ENCODE results near the gene RAB5IF. TPM values are rescaled to one million over a fixed set of nuclear protein-coding genes. Genes with fewer than 3 reads are reported as not detected.

RAB5IF gene
- total and polyA plus RNA-seq, 4 donors = 43.2 to 202 (median 104) TPM

DNA sequence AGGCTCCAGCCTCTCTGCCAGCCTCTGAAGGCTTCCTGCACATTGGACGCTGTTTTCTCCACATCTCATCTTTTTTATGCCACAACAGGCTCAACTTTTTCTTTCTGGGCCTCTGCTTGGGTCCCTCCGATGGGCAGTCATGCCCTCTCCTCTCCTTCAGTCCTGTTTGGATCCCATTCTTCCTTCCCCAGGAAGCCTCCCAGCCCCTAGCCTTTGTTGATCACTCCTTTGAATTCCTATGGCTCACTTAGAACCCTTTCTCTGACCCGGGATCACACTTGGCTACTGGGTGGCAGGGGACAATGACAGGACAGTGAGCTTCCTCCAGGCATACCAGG, 35.9 kb downstream of the RAB5IF start:
- Histone ChIP-seq H3K9me3 (ENCODE audit: control insufficient read depth in 4 of 4, insufficient read depth in 3 of 4, low read length in 3 of 4) (no peaks in the 10 kb centered on the region), H3K27me3 (ENCODE audit: control insufficient read depth in 3 of 3, insufficient read depth in 3 of 3, low read length in 2 of 3) (no peaks in the 10 kb centered on the region), H3K36me3 (ENCODE audit: control insufficient read depth in 4 of 4, insufficient read depth in 4 of 4, low read length in 4 of 4) (no peaks in the 10 kb centered on the region), H3K27ac (ENCODE audit: low read depth in 1 of 2, low read length in 1 of 2) (no peak overlapping the region), H3K4me3 (no peak overlapping the region), H3K4me1 (ENCODE audit: control insufficient read depth in 5 of 5, insufficient read depth in 5 of 5, low read length in 5 of 5) (no peaks in the 10 kb centered on the region), H3K9ac (ENCODE audit: insufficient read depth in 1 of 2, low read length in 2 of 2) (no peak overlapping the region)
- TF ChIP-seq, protein P1, sequence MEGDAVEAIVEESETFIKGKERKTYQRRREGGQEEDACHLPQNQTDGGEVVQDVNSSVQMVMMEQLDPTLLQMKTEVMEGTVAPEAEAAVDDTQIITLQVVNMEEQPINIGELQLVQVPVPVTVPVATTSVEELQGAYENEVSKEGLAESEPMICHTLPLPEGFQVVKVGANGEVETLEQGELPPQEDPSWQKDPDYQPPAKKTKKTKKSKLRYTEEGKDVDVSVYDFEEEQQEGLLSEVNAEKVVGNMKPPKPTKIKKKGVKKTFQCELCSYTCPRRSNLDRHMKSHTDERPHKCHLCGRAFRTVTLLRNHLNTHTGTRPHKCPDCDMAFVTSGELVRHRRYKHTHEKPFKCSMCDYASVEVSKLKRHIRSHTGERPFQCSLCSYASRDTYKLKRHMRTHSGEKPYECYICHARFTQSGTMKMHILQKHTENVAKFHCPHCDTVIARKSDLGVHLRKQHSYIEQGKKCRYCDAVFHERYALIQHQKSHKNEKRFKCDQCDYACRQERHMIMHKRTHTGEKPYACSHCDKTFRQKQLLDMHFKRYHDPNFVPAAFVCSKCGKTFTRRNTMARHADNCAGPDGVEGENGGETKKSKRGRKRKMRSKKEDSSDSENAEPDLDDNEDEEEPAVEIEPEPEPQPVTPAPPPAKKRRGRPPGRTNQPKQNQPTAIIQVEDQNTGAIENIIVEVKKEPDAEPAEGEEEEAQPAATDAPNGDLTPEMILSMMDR (IDR thresholded peaks at IDR 0.05; ENCODE audit: control extremely low read depth, extremely low read depth) = no peak
- no peak for DNase-seq
- WGBS, 2 donors = 88 to 93% methylated on average over 3 of the region's 3 CpGs
- no peak for ATAC-seq (ENCODE audit: insufficient read depth, low FRiP score)

- TF ChIP-seq, protein P1 (IDR thresholded peaks at IDR 0.05; ENCODE audit: control extremely low read depth, extremely low read depth) = no peak
- Histone ChIP-seq H3K4me3 (no peak overlapping the region), H3K27me3 (ENCODE audit: control insufficient read depth in 3 of 3, insufficient read depth in 3 of 3, low read length in 2 of 3) (no peaks in the 10 kb centered on the region), H3K9ac (ENCODE audit: insufficient read depth in 1 of 2, low read length in 2 of 2) (no peak overlapping the region), H3K9me3 (ENCODE audit: control insufficient read depth in 4 of 4, insufficient read depth in 3 of 4, low read length in 3 of 4) (no peaks in the 10 kb centered on the region), H3K4me1 (ENCODE audit: control insufficient read depth in 5 of 5, insufficient read depth in 5 of 5, low read length in 5 of 5) (no peaks in the 10 kb centered on the region), H3K36me3 (ENCODE audit: control insufficient read depth in 4 of 4, insufficient read depth in 4 of 4, low read length in 4 of 4) (no peaks in the 10 kb centered on the region), H3K27ac (ENCODE audit: low read depth in 1 of 2, low read length in 1 of 2) (no peak overlapping the region)
- WGBS, 2 donors = 67 to 73% methylated on average over 6 of the region's 6 CpGs
- no peak for DNase-seq
- ATAC-seq (ENCODE audit: insufficient read depth, low FRiP score) = no peak
Measured at GRCh38 chr20:36642136-36642535, 36.6 kb downstream of the RAB5IF start.

DNA sequence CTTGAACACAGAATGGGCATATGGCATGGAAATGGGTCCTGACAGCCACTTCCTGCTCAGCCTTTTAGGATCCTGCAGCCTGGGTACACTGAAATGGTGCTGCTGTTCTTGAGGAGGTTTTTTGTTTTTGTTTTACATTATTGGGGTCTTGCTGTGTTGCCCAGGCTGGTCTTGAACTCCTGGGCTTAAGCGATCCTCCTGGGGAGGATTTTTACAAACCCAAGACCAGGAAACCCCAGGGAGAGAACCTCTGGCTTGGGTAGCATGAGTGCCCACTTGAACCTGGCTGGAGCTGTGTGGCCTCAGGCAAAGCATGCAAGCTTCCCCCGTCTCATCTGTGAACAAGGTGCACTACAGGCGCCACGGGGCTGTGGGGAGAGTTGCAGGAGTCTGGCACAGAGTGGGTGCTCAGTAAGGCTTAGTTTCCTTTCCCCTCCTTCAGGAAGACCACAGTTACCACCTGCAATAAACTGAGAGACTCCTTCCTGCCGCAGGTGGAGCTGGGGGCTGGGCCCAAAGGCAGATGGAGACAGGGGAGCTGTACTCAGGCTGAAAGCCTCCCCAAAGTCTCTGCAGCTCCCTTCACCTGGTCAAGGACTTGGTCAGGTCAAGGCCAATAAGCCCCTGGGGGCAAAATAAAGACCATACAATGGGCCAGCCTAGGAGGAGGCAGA, 38.6 kb downstream of the RAB5IF start:
- Histone ChIP-seq H3K27me3 (ENCODE audit: control insufficient read depth in 3 of 3, insufficient read depth in 3 of 3, low read length in 2 of 3) (no peaks in the 10 kb centered on the region), H3K27ac (ENCODE audit: low read depth in 1 of 2, low read length in 1 of 2) (no peak overlapping the region), H3K9me3 (ENCODE audit: control insufficient read depth in 4 of 4, insufficient read depth in 3 of 4, low read length in 3 of 4) (no peaks in the 10 kb centered on the region), H3K4me1 (ENCODE audit: control insufficient read depth in 5 of 5, insufficient read depth in 5 of 5, low read length in 5 of 5) (no peaks in the 10 kb centered on the region), H3K9ac (ENCODE audit: insufficient read depth in 1 of 2, low read length in 2 of 2) (no peak overlapping the region), H3K4me3 (no peak overlapping the region), H3K36me3 (ENCODE audit: control insufficient read depth in 4 of 4, insufficient read depth in 4 of 4, low read length in 4 of 4) (no peaks in the 10 kb centered on the region)
- DNase-seq (no peak), ATAC-seq (ENCODE audit: insufficient read depth, low FRiP score) (no peak)
- WGBS, 2 donors = 55 to 65% methylated on average over 5 of the region's 5 CpGs
- TF ChIP-seq, protein P1 (IDR thresholded peaks at IDR 0.05; ENCODE audit: control extremely low read depth, extremely low read depth) = no peak

DNA sequence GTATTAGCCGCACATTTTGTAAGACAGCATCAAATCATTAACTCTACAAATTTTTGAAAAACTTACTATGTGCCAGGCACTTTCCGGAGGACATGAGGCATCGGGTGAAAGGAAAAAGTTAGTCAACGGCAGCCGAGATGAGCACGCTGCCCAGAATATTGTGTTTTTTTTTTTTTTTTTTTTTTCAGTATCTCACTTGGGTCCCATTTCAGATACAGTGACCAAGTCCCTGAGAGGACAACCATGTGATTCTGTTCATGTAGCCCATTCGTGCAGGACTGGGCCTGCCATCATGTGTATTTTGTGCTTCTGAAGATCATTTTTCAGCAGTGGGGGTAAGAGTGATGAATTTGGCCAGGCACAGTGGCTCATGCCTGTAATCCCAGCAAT, 39.1 kb downstream of the RAB5IF start:
- ATAC-seq (ENCODE audit: insufficient read depth, low FRiP score) (no peak), DNase-seq (no peak)
- Histone ChIP-seq H3K9me3 (ENCODE audit: control insufficient read depth in 4 of 4, insufficient read depth in 3 of 4, low read length in 3 of 4) (no peaks in the 10 kb centered on the region), H3K36me3 (ENCODE audit: control insufficient read depth in 4 of 4, insufficient read depth in 4 of 4, low read length in 4 of 4) (no peaks in the 10 kb centered on the region), H3K4me1 (ENCODE audit: control insufficient read depth in 5 of 5, insufficient read depth in 5 of 5, low read length in 5 of 5) (no peaks in the 10 kb centered on the region), H3K27me3 (ENCODE audit: control insufficient read depth in 3 of 3, insufficient read depth in 3 of 3, low read length in 2 of 3) (no peaks in the 10 kb centered on the region), H3K4me3 (no peak overlapping the region), H3K27ac (ENCODE audit: low read depth in 1 of 2, low read length in 1 of 2) (no peak overlapping the region), H3K9ac (ENCODE audit: insufficient read depth in 1 of 2, low read length in 2 of 2) (no peak overlapping the region)
- TF ChIP-seq, protein P1 (IDR thresholded peaks at IDR 0.05; ENCODE audit: control extremely low read depth, extremely low read depth) = no peak
- 79 to 84% methylated on average over 7 of the region's 7 CpGs for WGBS, 2 donors
